Progenitor cell of endocrine pancreas (in vitro differentiated cells): Measurements from ENCODE around the gene ERVW-1. TPM values are rescaled to one million over a fixed set of nuclear protein-coding genes. Genes with fewer than 3 reads are reported as not detected.

ENCODE experiments used
- DNase-seq: peaks from one replicate; pipeline ENCODE4 v3.0.0; 2021; ENCODE audit warnings: low spot score; ENCODE audit not compliant: unreplicated experiment
- H3K27ac Mint-ChIP-seq: 2 replicates; pipeline ENCODE4 v1.8.0; 2021; ENCODE audit warnings: mild to moderate bottlenecking, moderate library complexity, mixed read lengths
- H3K27me3 Mint-ChIP-seq: 2 replicates; pipeline ENCODE4 v1.8.0; 2021; ENCODE audit warnings: mixed read lengths
- H3K36me3 Mint-ChIP-seq: 2 replicates; pipeline ENCODE4 v1.8.0; 2022; ENCODE audit warnings: mixed read lengths; ENCODE audit not compliant: insufficient read depth
- H3K4me1 Mint-ChIP-seq: 2 replicates; pipeline ENCODE4 v1.8.0; 2021; ENCODE audit warnings: low read depth, mixed read lengths
- H3K4me3 Mint-ChIP-seq: 2 replicates; pipeline ENCODE4 v1.8.0; 2021; ENCODE audit warnings: low read depth, mild to moderate bottlenecking, moderate library complexity, mixed read lengths
- H3K9me3 Mint-ChIP-seq: 2 replicates; pipeline ENCODE4 v1.8.0; 2021; ENCODE audit warnings: low read depth, mixed read lengths
- CTCF ChIP-seq: fragments of 200-600 bp; sonication (generic); IDR thresholded peaks from one replicate; pipeline ENCODE4 v1.5.0; 2021; ENCODE audit warnings: antibody characterized with exemption, mild to moderate bottlenecking; ENCODE audit not compliant: unreplicated experiment
- total RNA-seq: library from RNA; stranded (reverse); gene quantifications from 2 replicates; pipeline ENCODE4 v1.2.1, GENCODE V29; 2021

The ERVW-1 gene
- total RNA-seq, 1 donor from 2014 or later = not detected

GRCh38 chr7:92464515-92464914, 13.2 kb downstream of the ERVW-1 start:
- Mint-ChIP-seq H3K9me3 (peaks cover 14% of the 10 kb centered on the region), H3K4me1 (no peaks in the 10 kb centered on the region), H3K27ac (no peak overlapping the region), H3K4me3 (no peak overlapping the region), H3K36me3 (peaks cover 7% of the 10 kb centered on the region), H3K27me3 (no peaks in the 10 kb centered on the region)
- TF ChIP-seq CTCF = no peak
- DNase-seq = no peak

GRCh38 chr7:92462560-92462959, 15.2 kb downstream of the ERVW-1 start:
- H3K4me3 Mint-ChIP-seq = no peak overlapping the region
- H3K9me3 Mint-ChIP-seq = peaks cover 2% of the 10 kb centered on the region
- H3K4me1 Mint-ChIP-seq = no peaks in the 10 kb centered on the region
- TF ChIP-seq CTCF = no peak
- peak overlapping the region; percentile 45 for H3K27ac Mint-ChIP-seq
- no peak for DNase-seq
- no peaks in the 10 kb centered on the region for H3K27me3 Mint-ChIP-seq
- H3K36me3 Mint-ChIP-seq = peaks cover under 1% of the 10 kb centered on the region

GRCh38 chr7:92461027-92462003, 16.4 kb downstream of the ERVW-1 start:
- TF ChIP-seq CTCF = peak; percentile 86
- Mint-ChIP-seq H3K4me1 (no peaks in the 10 kb centered on the region), H3K4me3 (no peak overlapping the region), H3K9me3 (no peaks in the 10 kb centered on the region), H3K27me3 (no peaks in the 10 kb centered on the region), H3K27ac (no peak overlapping the region), H3K36me3 (peaks cover 1% of the 10 kb centered on the region)
- DNase-seq = no peak

- Mint-ChIP-seq H3K9me3 (no peaks in the 10 kb centered on the region), H3K27me3 (no peaks in the 10 kb centered on the region), H3K4me3 (no peak overlapping the region), H3K4me1 (no peaks in the 10 kb centered on the region), H3K27ac (no peak overlapping the region), H3K36me3 (peaks cover 1% of the 10 kb centered on the region)
- no peak for TF ChIP-seq CTCF
- DNase-seq = no peak
Measured at GRCh38 chr7:92460510-92460909, 17.2 kb downstream of the ERVW-1 start.

- no peak overlapping the region for H3K27ac Mint-ChIP-seq
Measured at GRCh38 chr7:92460109-92460508, 17.6 kb downstream of the ERVW-1 start.

More at GRCh38 chr7:92460109-92460508, 17.6 kb downstream of the ERVW-1 start:
- Mint-ChIP-seq H3K36me3 (peaks cover 1% of the 10 kb centered on the region), H3K9me3 (no peaks in the 10 kb centered on the region), H3K27me3 (no peaks in the 10 kb centered on the region), H3K4me3 (no peak overlapping the region), H3K4me1 (no peaks in the 10 kb centered on the region)
- DNase-seq = no peak
- no peak for TF ChIP-seq CTCF
